CD4-positive, alpha-beta T cell treated with Interleukin-17A for 4 hours (primary cell): ENCODE results near the gene FAM53A.
"Not testable (repeated sequence)": the region's sequence is repeated elsewhere in the genome, so short reads cannot be mapped to it uniquely, and the experiment has no call there.

Experiments
- DNase-seq: peaks from one replicate; pipeline ENCODE4 v3.0.0-alpha.2; 2020; ENCODE audit warnings: mixed read lengths

FAM53A gene

DNA sequence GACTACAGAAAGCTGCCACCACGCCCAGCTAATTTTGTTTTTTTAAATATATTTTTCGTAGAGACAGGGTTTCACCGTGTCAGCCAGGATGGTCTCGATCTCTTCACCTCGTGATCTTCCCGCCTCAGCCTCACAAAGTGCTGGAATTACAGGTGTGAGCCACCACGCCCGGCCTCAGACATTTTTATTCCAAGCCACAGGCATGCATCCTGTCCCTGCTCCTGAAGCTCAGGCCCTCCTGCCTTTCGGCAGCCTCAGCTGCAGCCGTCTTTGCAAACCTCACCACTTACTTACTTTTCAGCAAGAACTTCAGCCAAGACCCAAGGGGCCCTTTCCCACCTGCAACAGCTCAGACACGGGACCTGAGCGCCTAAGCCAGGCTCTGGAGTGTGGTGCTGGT is 26.0 kb downstream of the FAM53A start:
- DNase-seq = no peak

- DNase-seq = no peak
Observed at GRCh38 chr4:1656986-1657385, 27.1 kb downstream of the FAM53A start.

DNA sequence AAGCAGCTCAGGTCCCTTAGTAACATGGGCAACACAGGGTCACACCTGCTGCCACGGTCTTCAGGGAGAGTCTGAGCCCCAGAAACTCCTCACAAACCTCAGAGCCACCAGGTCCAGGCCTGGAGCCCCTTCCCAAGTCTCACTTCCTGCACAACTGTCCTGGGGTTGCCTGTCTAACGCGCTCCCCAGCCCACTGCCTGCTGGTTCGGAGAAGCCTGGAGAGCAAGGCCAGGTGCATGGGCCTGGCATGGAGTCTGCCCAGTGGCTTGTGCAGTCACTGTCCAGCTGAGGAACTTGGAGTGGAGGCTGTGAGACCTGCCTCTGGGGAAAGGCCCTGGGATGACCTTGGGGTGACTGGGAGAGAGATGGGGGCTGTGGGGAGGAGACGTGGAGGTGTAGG is 28.0 kb downstream of the FAM53A start:
- DNase-seq = no peak

DNA sequence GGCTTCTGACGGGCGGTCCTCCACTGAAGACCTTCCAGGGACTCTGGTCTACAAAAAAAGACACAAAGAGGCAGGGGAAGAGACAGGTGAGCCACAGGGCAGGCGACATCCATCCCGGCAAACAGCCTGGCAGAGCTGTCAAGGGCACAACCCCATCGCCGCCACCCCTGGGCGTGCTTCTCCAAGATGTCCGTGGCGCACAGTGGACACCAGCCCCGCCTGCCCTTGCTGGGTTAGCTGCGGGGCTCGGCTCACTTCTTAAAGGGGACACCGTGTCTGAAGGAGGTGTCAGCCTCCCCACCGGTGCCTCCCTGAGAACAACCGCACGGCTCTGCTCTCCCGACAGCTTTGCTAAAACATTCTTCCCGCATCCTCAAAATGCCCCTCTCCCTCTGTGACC is 28.4 kb downstream of the FAM53A start:
- no peak for DNase-seq

- no peak for DNase-seq
Observed at GRCh38 chr4:1655081-1655480, 29.0 kb downstream of the FAM53A start.

- no peak for DNase-seq
Observed at GRCh38 chr4:1654216-1654955, 29.7 kb downstream of the FAM53A start.

DNA sequence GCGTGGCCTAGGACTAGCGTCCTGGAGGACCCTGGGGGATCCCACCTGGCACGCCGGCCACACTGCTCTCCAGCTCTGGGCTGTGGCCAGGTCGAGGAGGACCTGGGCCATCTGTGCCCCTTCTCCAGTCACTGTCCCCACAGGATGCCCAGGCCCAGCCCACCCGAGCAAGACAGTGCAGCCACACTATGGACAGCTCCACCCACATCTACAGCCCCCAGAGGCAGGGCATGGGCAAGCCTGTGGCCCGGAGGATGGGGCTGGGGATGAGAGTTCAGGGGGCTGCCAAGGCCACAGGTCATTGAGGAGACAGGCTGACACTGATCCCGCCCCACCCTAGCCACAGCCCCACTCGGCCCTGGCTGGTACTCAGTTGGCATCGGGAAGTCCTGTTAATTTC is 30.3 kb downstream of the FAM53A start:
- no peak for DNase-seq

DNA sequence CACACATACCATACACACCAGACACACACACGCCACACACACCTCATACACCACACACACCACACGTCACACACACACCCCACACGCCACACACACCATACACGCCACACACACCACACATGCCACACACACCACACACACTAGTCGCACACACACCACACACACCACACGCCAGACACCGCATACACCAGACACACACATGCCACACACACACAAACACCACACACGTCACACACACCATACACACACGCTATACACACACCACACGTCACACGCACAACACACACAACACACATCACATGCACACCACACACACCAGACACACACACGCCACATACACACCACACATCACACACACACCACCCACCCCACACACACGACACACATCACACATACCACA is 32.0 kb downstream of the FAM53A start:
- DNase-seq = no peak

DNA sequence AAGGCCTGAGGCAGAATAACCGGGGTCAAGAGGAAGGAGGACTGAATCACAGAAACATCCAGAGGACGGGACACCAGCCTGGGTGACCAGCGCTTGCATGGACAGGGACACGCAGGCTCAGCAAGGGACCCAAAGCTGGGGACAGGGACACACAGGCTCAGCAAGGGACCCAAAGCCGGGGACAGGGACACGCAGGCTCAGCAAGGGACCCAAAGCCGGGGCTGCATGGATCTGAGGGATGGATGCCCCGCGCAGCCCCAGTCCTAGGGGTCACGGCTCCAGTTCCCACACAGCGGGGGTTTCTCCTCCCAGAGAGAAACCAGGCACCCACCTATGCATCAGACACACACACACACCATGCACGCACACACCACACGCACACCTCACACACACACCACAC is 32.5 kb downstream of the FAM53A start:
- no peak for DNase-seq

DNA sequence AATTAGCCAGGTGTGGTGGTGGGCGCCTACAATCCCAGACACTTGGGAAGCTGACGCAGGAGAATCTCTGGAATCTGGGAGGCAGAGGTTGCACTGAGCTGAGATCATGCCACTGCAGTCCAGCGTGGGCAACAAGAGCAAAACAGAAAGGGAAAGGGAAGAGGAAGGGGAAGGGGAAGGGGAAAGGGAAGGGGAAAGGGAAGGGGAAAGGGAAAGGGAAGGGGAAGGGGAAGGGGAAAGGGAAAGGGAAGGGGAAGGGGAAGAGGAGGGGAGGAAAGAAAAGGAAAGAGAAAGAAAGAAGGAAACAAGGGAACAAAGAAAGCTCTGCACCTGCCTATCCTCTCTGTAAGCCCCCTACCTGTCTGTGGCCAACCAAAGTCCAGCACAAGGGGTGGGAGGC is 35.2 kb downstream of the FAM53A start:
- no peak for DNase-seq

- no peak for DNase-seq
Observed at GRCh38 chr4:1647432-1647831, 36.7 kb downstream of the FAM53A start.

- DNase-seq = no peak
Observed at GRCh38 chr4:1646690-1647089, 37.4 kb downstream of the FAM53A start.

GRCh38 chr4:1644891-1645657 is 39.0 kb downstream of the FAM53A start:
- DNase-seq = no peak

- DNase-seq = no peak
Observed at GRCh38 chr4:1643971-1644735, 40.0 kb downstream of the FAM53A start.

DNA sequence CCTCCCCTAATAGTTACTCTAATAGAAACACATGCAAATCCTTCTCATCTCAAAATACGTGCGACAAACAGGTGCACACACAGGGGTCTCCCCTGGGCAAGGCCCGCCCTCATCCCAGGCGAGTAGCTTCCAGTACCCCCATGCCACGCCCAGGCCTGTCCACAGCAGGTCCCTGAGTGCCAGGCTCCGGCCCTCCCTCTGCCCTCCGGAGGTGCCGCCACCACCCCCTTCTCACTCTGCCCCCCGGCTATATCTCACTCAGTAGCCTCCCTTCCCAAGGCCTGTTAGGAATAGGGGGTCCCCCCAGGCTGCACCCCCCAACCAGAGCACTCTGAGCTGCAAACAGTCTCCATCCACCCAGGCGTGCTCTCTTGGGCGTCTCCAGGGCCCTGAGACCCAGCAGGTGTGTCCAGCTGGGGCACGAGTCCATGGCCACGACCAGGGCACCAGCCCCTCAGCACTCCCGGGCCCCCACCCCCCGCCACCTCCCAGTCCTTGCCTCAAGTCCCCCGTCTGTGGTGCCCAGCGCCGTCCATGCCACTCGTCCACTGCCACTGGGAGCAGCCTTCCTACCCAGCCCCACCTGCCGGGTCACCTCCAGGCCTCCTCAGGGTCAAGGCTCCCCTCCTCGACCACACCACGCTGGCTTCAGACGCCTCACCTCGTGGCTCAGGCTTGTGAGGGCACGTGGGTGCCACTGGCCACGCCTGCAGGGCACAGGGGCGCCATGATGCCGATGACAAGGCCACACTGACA is 41.7 kb downstream of the FAM53A start:
- DNase-seq = no peak

DNA sequence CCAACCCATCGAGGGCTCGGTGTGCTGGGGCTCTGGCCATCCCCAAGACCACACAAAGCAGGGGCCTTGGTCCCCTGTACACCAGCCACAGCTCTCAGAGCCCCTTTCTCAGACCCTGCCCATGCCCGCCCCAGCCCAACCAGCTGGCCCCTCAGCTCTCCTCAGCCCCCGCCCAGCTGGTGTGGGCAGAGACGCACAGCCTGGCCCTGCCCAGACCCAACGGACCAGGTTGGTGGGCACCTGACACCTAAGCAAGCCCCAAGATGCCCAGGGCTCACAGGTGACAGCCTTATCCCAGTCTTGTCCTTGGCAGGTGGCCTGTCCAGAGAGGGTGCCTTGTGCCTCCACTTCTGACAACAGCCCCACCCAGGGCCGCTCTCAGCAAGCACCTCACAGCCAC is 42.4 kb downstream of the FAM53A start:
- no peak for DNase-seq

DNA sequence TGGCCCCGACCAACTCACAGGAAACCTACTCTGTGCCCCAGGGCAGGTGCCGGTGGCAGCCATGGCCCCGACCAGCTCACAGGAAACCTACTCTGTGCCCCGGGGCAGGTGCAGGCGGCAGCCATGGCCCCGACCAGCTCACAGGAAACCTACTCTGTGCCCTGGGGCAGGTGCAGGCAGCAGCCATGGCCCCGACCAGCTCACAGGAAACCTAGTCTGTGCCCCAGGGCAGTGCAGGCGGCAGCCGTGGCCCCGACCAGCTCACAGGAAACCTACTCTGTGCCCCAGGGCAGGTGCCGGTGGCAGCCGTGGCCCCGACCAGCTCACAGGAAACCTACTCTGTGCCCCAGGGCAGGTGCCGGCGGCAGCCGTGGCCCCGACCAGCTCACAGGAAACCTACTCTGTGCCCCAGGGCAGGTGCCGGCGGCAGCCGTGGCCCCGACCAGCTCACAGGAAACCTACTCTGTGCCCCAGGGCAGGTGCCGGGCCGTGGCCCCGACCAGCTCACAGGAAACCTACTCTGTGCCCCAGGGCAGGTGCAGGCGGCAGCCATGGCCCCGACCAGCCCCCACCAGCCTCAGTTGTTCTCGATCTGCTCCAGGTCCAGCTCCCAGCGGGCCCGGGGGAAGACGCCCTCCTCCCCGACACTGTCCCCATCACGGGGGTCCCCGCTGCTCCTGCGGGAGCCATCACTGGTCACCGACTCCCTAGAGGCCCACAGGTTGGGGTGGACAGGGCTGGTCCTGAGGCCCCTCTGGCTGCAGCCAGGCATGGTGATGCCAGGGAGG is 43.2 kb downstream of the FAM53A start:
- DNase-seq = not testable (repeated sequence)

DNA sequence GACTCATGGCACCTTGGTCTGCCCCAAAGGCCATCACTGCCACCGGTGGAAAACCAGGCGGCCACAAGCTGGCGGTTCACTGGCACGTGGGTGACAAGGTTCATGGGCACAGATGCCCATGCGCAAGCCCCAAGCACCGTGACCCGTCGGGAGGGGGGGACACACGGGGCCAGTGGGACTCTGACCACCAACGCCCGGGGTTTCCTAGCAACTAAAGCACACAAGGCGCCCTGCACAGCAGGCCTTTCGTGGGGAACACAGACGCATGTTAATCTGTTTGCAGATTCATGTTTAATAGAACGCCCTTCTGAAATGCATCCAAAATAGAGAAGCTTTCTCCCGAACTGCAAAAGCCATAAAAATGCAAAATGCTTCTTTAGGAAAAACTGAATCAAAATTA is 43.9 kb downstream of the FAM53A start:
- no peak for DNase-seq

- no peak for DNase-seq
Observed at GRCh38 chr4:1639299-1639868, 44.7 kb downstream of the FAM53A start.

- DNase-seq = no peak
Observed at GRCh38 chr4:1638873-1639272, 45.2 kb downstream of the FAM53A start.

DNA sequence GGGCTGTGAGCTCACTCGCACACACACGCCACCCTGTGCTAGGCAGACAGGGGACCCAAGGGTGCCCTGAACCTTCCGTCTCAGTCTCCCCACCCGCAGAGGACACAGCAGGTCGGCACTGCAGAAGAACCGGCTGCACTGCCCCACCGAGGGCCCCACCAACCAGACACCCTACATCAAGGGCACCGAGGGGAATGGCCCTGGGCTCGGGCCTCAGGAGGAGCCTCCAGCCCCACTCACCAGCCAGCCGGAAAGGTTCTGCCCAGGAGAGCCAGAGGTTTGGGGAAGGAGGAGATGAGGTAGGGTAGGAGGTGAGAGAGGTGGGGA is 45.9 kb downstream of the FAM53A start:
- DNase-seq = no peak
